Ishikawa (cell line): Measurements from ENCODE around the gene OR5K4.

ENCODE experiments used
- EP300 ChIP-seq: IDR thresholded peaks from 2 replicates; pipeline ENCODE4 v1.6.1; 2012; ENCODE audit warnings: borderline replicate concordance
- FOXM1 ChIP-seq: IDR thresholded peaks from 2 replicates; pipeline ENCODE4 v1.6.1; 2012; ENCODE audit warnings: low read depth, borderline replicate concordance
- MAX ChIP-seq: IDR thresholded peaks from 2 replicates; pipeline ENCODE4 v1.6.1; 2012
- RAD21 ChIP-seq: IDR thresholded peaks from 2 replicates; pipeline ENCODE4 v1.6.1; 2012; ENCODE audit warnings: low read depth
- REST ChIP-seq: IDR thresholded peaks from 2 replicates; pipeline ENCODE4 v1.6.1; 2012; ENCODE audit warnings: low read depth, mild to moderate bottlenecking
- TAF1 ChIP-seq: IDR thresholded peaks from 2 replicates; pipeline ENCODE4 v1.6.1; 2012; ENCODE audit warnings: low read depth, mild to moderate bottlenecking

DNA sequence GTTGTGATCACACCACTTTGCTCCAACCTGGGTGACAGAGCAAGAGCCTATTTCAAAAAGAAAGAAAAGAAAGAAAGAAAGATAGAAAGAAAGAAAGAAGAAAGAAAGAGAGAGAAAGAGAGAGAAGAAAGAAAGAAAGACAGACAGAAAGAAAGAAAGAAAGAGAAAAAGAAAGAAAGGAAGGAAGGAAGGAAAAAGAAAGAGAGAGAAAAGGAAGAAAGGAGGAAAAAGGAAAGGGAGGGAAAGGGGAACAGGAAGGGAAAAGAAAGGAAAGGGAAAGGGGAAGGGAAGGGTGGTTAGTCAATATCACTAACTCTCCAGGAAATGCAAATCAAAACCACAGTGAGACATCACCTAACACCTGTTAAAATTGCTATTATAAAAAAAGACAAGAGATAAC, 18.2 kb downstream of the OR5K4 start:
- TF ChIP-seq EP300: no peak
- no peak for TF ChIP-seq REST
- no peak for TF ChIP-seq RAD21
- TF ChIP-seq MAX: no peak
- no peak for TF ChIP-seq FOXM1
- no peak for TF ChIP-seq TAF1
